Measurements from ENCODE around the gene MVK.

DNA sequence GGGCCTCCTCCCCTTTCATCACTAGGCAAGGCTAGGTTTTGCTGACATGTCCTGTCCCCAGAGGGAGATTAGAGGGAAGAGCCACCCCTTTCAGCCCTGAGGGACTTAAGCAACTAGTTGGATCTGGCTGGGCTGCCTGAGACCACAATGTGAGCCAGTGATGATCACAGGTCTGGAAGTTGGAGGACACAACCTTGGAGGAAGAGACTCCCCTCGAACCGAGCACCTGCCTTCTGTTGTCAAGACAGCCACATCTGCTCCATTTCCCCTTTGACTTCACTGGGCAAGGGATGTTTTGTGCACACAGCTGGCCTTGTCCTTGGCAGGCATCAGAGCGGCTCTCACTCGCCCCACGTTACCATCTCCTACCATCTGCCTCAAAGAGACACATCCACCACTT, 31.4 kb downstream of the MVK start:
- TF ChIP-seq, protein P1, sequence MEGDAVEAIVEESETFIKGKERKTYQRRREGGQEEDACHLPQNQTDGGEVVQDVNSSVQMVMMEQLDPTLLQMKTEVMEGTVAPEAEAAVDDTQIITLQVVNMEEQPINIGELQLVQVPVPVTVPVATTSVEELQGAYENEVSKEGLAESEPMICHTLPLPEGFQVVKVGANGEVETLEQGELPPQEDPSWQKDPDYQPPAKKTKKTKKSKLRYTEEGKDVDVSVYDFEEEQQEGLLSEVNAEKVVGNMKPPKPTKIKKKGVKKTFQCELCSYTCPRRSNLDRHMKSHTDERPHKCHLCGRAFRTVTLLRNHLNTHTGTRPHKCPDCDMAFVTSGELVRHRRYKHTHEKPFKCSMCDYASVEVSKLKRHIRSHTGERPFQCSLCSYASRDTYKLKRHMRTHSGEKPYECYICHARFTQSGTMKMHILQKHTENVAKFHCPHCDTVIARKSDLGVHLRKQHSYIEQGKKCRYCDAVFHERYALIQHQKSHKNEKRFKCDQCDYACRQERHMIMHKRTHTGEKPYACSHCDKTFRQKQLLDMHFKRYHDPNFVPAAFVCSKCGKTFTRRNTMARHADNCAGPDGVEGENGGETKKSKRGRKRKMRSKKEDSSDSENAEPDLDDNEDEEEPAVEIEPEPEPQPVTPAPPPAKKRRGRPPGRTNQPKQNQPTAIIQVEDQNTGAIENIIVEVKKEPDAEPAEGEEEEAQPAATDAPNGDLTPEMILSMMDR (IDR thresholded peaks at IDR 0.05; ENCODE audit: low read depth, low read length), result no peak
- no peak for TF ChIP-seq MYC (IDR thresholded peaks at IDR 0.05; ENCODE audit: low read depth, low read length)
- TF ChIP-seq, protein P2, sequence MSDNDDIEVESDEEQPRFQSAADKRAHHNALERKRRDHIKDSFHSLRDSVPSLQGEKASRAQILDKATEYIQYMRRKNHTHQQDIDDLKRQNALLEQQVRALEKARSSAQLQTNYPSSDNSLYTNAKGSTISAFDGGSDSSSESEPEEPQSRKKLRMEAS (IDR thresholded peaks at IDR 0.05; ENCODE audit: low read depth, low read length), result no peak

Data from NB4 (cell line).